ENCODE data around the gene PLXDC1. TPM values are rescaled to one million over a fixed set of nuclear protein-coding genes. Genes with fewer than 3 reads are reported as not detected.
"Not testable (repeated sequence)": the region's sequence is repeated elsewhere in the genome, so short reads cannot be mapped to it uniquely, and the experiment has no call there.

The PLXDC1 gene
- total RNA-seq, 1 experiment from 2014 or later = 0.13 TPM

DNA sequence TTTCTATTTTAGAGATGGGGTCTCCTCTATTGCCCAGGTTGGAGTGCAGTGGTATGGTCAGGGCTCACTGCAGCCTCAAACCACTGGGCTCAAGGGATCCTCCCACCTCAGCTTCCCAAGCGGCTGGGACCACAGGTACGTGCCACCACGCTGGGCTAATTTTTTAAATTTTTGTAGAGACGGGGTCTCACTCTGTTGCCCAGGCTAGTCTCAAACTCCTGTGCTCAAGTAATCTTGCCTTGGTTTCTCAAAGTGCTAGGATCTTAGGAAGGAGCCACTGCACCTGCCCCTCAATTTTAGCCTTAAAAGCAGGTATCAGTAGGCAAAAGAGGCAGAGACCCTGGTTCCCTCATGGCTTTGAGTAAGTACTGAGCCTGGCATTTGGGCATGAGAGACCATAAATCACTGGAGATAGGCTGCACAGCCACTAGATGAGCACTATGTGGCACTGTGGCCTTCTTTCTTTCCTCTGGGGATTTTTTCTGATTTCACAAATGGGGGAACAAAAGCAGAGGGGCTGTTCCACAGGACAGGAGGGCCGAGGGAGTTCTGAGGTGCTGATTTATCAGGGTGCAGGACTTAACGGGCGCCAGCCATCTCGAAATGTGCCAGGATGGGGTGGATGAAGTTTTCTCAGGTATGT is 82.2 kb downstream of the PLXDC1 start:
- DNase-seq (ENCODE audit: low read depth) = peak; percentile 28

DNA sequence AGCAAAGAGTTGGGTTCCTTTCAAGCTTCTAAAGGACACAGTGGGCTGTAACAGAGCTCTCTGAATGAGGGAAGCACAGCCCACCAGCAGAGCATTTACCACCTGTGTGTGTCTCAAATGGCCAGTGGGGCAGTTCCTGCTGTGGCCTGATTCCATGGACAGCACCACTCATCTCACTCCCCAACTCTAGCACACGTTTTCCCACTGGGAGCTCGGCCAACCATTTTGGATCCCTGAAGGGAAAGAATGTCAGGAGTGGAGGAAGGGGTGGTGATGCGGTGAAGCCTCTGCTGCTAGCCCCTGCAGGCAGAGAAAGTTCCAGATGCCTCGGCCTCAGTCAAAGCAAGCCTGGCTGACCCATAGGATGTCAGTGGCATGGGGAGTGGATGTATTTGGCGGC is 86.6 kb downstream of the PLXDC1 start:
- DNase-seq (ENCODE audit: low read depth) = no peak

DNA sequence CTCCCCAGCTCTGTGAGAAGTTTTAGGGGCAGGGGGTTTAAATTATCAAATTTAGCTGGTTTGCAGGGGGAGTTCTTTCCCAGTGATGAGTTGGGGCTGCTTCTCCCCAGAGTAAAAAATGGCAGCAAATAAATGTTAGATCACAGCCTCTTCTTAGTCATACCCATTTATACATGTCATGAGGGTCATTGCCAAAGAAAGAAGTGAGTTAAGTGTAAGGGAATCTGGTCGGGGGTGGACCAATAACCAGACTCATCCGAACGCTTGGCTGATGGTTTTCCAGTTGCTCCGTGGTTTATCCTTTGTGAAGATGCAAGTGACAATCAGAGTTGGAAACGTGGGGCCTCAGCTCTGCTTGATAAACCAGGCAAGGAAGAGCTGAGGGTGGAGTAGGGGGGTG is 87.1 kb downstream of the PLXDC1 start:
- peak; percentile 20 for DNase-seq (ENCODE audit: low read depth)

DNA sequence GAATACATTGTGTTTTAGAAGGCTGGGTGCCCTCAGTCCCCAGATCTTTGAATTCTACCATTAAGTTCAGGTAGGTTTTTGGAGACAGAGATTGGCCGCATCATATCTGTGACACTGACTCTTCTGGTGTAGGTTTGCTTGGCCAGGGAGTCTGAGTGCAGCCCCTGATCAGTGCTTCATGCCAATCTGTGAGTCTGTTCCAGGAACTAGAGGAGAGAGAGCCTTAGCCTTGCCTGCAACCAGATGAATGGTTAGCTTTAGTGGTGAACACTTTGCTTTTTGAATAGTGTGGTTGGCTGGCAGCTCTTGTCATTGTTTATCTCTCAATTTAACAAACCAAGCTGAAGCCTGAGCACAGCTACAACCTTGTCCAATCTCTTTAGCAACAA is 87.8 kb downstream of the PLXDC1 start:
- no peak for DNase-seq (ENCODE audit: low read depth)

DNA sequence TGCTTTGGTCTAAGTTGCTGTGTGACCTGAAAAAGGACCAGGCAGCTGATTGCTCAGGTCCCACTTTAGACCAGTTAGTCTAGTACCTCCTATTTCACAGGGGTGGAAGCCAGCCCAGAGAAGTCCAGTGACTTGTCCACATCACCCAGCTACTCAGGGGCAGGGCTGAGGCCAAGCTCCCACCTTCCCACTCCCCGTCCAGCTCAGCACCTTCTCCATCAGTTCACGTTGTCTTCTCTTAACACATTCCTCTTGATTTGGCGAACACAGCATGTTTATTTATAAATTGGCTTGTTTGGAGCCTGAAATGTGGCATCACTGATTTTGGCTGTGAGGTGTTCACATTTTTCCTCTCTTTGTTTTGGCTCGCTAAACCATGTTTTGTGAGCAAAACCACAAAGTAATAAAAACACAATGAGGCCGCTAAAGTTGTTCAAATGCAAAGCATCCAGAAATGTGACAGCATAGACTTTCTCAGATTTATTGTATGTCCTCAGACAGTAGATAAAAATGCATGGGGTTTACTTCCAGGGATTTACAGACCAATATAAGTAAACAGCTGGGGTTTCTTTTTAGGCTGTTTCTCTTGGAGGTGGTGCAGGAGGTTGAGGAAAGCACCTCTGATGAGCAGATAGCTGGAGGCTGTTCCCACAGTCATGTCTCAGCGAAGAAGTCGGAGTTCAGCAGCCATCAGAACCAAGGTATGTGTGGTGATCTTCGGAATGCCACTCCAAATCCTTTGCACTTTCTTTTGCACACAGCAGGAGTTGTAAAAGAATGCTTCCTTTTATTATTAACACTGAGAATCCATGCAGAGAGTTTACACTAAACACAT is 88.4 kb downstream of the PLXDC1 start:
- no peak for DNase-seq (ENCODE audit: low read depth)

DNA sequence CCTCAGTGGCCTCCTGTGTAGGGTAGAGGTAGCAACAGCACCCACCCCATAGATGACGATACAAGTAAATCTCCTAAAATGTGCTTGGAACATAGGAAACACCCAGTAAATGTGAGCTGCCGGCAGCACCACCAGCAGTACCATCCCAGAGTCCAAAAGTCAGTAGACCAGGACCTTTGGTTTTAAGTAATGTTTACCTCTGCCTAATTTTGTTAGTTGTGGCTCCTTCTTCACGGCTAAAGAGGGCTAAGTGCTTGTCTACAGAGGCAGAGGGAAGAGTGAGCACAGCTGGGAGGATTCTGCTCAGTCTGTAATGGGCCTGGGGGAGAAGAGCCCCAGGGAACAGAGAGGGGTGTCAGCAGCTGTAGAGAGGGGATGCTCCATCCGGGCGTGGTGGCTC is 92.9 kb downstream of the PLXDC1 start:
- no peak for DNase-seq (ENCODE audit: low read depth)

DNA sequence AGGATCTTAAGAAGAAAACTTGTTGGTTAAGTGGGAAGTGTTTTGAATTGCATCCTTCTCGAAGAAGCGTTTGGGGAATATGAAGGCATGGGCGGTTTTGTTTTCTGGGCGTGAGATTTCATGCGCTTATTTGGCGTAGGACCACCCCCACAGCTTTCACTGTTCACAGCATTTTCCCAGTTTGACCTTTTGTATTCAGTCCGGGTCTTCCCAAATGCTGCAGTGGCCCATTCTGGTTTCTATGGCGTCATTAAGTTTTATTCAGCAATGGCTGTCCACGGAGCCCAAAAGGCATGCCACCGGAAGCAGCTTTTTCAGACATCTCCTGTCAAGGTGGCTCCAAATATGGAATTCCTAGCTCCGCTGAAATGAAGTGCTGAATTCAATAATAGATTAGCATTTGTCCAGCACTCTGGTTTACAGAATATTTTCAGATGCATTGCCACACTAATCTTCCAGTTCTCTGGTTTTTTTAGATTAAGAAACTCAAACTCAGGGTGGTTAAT is 93.7 kb downstream of the PLXDC1 start:
- no peak for DNase-seq (ENCODE audit: low read depth)

DNA sequence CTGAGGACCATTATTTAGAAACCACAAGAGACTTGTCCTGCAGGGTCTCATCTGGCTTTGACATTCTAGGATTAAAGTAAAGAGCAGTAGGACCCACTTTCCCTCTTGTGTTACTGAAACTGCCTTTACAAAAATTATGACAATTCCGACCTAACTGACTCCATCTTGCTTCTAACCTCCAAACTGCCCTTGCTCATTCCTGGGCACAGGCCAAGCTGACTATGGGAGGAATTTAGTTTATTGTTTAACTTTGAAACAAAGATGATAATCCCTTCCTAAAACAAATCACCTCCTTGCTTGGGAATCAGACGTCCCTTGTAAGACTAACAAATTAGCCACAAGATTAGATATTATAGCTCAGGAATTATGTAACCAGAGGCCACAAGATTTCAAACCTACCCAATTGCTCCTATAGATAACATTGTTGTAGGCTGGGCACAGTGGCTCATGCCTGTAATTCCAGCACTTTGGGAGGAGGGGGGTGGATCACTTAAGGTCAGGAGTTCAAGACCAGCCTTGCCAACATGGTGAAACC is 97.3 kb downstream of the PLXDC1 start:
- no peak for DNase-seq (ENCODE audit: low read depth)

DNA sequence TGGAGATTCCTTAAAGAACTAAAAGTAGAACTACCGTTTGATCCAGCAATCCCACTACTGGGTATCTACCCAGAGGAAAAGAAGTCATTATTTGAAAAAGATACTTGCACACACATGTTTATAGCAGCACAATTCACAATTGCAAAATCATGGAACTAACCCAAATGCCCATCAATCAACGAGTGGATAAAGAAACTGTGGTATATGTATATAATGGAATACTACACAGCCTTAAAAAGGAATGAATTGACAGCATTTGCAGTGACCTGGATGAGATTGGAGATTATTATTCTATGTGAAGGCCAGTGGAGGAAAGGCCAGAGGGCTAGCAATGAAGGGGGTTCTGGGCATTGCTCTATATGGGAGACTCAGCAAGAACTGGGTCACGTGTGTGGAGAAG is 99.0 kb downstream of the PLXDC1 start:
- not testable (repeated sequence) for DNase-seq (ENCODE audit: low read depth)

DNA sequence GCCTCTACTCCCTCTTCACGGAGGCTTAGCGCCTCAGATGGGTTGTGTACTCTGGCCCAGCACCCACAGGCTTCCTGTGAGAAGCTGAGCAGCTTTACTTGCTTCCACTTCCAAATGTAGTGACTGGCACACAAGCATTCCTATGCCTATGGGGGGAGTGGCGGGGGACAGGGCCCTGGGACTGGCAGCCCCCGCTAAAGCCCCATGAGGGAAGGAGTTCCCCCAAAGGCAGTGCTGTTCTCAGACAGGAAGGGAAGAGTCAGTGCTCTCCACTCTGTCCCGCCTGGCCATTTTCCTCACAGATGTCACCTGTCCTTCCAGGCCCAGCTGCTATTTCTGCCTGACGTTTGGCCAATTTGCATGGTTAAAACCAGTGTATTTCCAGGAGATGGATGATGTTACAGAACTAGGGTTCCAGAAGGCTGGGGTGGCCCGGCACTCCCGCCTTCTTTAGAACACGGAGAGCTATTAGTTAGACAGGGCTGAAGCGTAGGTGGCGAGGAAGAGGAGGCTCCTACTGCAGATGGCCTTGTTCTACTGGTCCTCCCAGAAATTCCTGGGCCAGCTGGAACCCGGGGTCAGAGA is 100.3 kb downstream of the PLXDC1 start:
- DNase-seq (ENCODE audit: low read depth) = no peak

DNA sequence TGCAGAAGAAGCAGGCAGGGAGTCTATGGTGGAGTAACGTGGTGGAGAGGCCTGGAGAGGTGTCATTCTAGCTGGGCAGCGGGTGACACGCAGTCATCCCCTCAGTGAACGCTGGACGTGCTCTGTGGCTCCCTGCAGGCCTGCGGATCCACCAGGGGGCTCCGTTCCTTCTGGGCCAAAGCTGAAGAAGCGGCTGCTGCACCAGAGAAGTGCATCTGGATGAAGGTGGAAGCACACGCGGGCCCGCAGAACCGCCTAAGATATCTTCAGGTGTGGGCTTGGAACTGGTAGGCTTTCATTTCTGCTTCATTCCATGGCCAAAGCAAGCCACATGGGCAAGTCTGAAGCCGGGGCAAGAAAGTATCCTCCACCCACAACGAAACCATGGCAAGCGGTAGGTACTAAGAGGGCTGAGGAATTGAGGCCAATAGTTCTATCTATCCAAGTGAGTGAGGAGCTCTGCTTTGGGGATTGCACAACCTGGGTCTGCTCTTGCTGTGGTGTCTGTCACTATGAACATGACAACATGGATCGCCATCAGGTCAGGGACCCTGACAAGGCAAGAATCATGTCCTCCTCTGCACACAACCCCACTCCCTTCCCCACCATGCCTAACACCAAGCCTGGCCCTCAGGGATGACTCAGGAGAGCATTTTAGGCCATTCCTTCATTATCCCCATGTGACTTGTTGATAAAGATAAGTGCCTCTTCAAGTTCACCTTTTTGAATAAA is 105.3 kb downstream of the PLXDC1 start:
- DNase-seq (ENCODE audit: low read depth) = no peak

DNA sequence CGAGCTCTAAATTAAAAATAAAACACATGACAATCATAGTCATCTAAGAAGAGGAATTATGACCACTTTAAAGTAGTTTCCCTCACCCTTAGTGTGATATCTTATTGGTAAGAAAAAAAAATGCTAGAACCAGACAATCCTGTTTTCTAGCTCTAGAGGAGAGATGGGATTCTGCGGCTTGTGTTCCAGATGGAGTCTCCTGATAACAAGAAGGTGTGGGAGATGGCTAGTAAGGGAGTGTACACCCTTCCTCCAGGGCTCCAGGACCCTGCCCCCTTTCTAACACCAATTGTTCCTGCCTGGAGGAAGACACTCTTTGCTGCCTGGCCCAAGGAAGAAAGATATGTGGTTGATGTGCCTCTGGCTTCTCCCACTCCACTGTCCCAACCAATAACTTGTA is 115.4 kb downstream of the PLXDC1 start:
- DNase-seq (ENCODE audit: low read depth) = no peak

DNA sequence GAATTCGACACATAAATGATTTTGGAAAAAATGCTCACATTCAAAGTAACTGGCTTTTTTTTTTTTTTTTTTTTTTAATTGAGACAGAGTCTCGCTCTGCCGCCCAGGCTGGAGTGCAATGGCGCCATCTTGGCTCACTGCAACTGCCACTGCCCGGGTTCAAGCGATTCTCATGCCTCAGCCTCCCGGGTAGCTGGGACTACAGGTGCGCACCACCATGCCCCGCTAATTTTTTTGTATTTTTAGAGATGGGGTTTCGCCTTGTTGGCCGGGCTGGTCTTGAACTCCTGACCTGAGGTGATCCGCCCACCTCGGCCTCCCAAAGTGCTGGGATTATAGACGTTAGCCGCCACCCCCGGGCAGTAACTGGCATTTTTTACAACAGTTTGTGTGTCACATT is 115.9 kb downstream of the PLXDC1 start:
- not testable (repeated sequence) for DNase-seq (ENCODE audit: low read depth)

DNA sequence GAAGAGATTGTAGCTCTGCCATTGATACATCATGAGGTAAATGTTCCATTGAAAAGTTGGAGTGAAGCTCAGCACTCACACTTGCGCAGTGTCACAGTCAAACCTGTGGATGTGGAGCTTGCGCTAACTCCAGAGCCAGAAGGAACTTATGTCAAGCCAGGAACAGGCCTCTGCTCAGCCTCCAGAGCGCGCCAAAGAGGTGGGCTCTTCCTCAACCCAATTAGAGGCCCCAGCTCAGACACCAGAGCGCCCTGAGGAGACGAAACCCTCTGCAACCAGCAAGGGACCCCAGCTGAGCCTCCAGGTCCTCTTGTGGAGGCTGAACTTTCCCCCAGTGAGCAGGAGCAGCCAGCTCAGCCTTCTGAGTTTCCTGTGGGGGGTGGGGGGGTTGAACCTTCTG is 122.7 kb downstream of the PLXDC1 start:
- no peak for DNase-seq (ENCODE audit: low read depth)

DNA sequence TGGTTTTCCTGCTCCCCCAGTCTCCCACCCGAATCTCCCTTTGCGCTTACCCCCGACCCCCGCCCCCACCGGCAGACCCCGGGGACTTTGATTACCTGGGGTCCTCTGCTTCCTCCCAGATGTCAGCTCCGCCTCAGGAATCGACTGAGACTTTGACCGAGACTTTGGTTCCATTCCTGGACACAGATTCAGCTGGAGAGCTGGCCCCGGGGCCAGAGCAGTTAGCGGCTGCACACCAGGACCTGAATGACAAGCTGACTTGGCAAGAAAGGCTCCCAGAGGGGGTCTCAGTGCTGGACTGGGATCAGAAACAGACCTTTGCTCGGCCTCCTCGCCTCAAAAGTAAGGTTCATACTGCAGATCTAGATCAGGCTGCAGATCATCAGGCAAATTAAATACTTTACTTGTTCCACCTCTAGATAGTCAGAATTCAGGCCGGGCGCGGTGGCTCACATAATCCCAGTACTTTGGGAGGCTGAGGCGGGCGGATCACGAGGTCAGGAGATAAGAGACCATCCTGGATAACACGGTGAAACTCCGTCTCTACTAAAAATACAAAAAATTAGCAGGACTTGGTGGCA is 123.9 kb downstream of the PLXDC1 start:
- no peak for DNase-seq (ENCODE audit: low read depth)

DNA sequence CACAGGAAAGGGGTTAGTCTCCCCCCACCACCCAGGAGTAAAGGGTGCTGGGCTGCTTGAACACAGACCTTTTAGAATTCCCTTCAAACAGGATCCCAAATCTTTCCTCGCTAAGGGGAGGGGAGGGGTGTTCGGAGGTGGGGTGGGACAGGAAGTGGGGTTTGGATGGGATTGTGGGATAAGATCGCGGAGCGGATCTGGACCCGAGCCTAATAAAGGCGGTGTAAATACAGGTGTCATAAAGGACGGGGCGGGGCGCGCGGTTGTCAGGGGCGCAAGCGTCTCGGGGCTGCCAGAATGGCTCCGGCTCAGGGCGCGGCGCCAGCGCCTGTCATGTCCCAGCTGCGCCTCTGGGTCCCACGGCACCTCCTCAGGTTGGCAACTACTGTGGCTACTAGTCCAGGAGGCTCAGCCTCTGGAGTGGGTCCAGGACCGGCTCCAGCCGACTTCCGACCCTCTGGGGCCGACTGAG is 124.4 kb downstream of the PLXDC1 start:
- DNase-seq (ENCODE audit: low read depth) = no peak

DNA sequence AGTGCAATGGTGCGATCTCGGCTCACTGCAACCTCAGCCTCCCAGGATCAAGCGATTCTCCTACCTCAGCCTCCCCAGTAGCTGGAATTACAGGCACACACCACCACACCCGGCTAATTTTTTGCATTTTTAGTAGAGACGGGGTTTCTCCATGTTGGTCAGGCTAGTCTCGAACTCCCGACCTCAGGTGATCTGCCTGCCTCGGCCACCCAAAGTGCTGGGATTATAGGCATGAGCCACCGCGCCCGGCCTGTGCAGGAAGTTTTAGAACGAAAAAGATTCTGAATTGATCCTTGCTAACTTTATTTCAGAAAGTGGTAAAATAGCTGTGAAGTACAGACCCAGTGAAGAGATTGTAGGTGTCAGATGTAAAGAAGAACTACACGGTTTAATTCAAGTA is 125.1 kb downstream of the PLXDC1 start:
- not testable (repeated sequence) for DNase-seq (ENCODE audit: low read depth)

DNA sequence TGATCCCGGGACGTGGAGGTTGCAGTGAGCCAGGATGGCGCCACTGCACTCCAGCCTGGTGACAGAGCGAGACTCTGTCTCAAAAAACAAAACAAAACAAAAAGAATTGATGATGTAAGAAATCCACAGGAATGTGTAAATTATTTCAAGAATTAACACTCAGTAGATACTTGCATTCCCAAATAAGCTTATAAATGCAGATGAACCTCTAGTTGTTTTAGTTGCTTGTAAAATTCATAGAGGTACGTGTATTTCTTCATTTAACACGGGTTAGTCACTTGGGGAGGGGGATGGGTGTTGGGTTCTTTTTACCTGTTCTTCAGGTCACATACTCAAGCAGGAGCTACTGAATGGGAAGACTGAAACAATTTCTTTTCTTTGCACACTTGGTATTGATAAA is 128.5 kb downstream of the PLXDC1 start:
- DNase-seq (ENCODE audit: low read depth) = no peak

DNA sequence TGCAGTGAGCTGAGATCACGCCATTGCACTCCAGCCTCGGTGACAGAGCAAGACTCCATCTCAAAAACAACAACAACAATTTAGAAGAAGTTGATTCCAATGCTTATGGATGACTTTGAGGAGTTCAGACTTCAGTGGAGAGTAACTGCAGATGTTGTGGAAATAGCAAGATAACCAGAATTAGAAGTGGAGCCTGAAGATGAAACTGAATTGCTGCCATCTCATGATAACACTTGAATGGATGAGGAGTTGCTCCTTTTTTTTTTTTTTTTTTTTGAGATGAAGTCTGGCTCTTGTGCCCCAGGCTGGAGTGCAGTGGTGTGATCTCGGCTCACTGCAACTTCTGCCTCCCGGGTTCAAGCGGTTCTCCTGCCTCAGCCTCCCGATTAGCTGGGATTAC is 131.4 kb downstream of the PLXDC1 start:
- not testable (repeated sequence) for DNase-seq (ENCODE audit: low read depth)

DNA sequence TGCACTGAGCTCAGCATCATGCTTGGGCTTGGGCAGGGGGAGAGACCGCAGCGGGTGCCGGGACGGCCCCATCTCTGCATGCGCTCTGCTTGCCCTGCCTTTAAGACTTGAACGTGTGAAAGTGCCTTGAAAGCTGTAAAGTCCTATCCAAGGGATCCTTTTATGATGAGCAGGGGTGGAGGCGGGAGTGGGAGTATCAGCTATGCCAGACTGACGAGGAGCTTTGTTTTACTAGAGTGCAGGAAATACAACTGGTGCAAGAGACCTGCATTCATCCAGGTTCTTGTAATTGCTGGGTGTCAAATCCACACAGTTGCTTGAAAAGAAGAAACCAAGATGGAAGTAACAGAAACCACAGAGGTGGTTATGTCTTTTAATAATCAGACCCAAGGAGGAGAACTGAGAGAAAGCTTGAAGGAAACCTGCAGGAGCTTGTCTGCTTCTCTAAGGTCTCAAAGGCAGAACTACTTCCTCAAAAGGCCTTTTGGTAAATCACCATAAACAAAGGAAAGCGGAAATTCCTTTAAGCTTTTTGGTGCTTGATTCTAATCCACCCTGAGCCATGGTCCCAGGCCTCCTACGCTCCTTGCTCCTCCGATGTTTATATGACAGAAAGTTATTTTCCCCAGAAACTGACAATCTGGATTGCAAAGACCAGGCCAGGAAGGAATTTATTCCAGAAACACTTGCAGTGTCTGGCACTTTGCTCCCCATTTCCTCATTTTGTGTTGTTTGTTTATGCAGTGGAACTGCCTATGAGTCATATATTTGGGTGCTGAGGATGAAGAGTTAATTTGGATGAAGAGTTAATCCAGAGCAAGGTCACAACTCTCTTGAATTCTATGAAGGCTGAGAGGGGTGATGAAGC is 132.9 kb downstream of the PLXDC1 start:
- no peak for DNase-seq (ENCODE audit: low read depth)
